H1 (cell line): Measurements from ENCODE around the gene HAS3. TPM values are rescaled to one million over a fixed set of nuclear protein-coding genes. Genes with fewer than 3 reads are reported as not detected.

Experiments used
- CTCF ChIA-PET: fragments of 300-600 bp; sonication (Branson Sonifier 250); formaldehyde crosslinking; loops from one replicate; lab custom pipeline; 2021; ENCODE audit not compliant: partially characterized antibody; lab: Charles Lee
- POLR2A ChIA-PET: fragments of 300-600 bp; sonication (Branson Sonifier 250); formaldehyde crosslinking; loops from one replicate; lab custom pipeline; 2021; ENCODE audit warnings: inconsistent platforms; ENCODE audit not compliant: partially characterized antibody; lab: Charles Lee
- DNase-seq, 2 experiments: peaks; one replicate each; pipeline versions ENCODE4 v3.0.0 to v3.0.0-alpha.2; 2010 to 2022; ENCODE audit warnings: low spot score in 2 of 2, low read depth in 1 of 2, mixed read lengths in 1 of 2
- FAIRE-seq: peaks from 2 replicates; lab custom pipeline; 2011; peaks lifted over from hg19 to GRCh38; lab: Jason Lieb, UNC
- H2AFZ ChIP-seq: 2 replicates; pipeline ENCODE4 v1.8.1; 2012; ENCODE audit warnings: low read length, inconsistent platforms
- H2AK5ac ChIP-seq: 2 replicates; pipeline ENCODE4 v1.6.1; 2013; ENCODE audit warnings: low read depth, low read length
- H2BK120ac ChIP-seq: replicated peaks from 2 replicates; pipeline ENCODE3; 2013; ENCODE audit warnings: low read depth, low read length, inconsistent platforms
- H2BK12ac ChIP-seq: 2 replicates; pipeline ENCODE4 v1.6.1; 2013; ENCODE audit warnings: low read depth, low read length
- H2BK15ac ChIP-seq: 2 replicates; pipeline ENCODE4 v1.6.1; 2013; ENCODE audit warnings: low read length
- H2BK20ac ChIP-seq: 2 replicates; pipeline ENCODE4 v1.6.1; 2013; ENCODE audit warnings: low read length
- H2BK5ac ChIP-seq: 2 replicates; pipeline ENCODE4 v1.6.1; 2013; ENCODE audit warnings: low read depth, low read length
- H3K14ac ChIP-seq: 2 replicates; pipeline ENCODE4 v1.6.1; 2013; ENCODE audit warnings: inconsistent platforms; ENCODE audit not compliant: insufficient read length
- H3K18ac ChIP-seq: 2 replicates; pipeline ENCODE4 v1.6.1; 2013; ENCODE audit warnings: low read length; ENCODE audit errors: extremely low read depth
- H3K23ac ChIP-seq: 2 replicates; pipeline ENCODE4 v1.6.1; 2013; ENCODE audit warnings: inconsistent platforms; ENCODE audit not compliant: insufficient read length
- H3K23me2 ChIP-seq: 2 replicates; pipeline ENCODE4 v1.6.1; 2013; ENCODE audit warnings: low read depth, low read length
- H3K27ac ChIP-seq: 2 replicates; pipeline ENCODE4 v1.6.1; 2011; ENCODE audit warnings: low read depth, low read length, inconsistent platforms
- H3K27me3 ChIP-seq, 4 experiments: replicated peaks in 1 of 4; 1 replicate in 1 of 4; 2 replicates in 3 of 4; pipeline versions ENCODE4 v1.6.1 to v1.8.1; 2011 to 2013; ENCODE audit warnings: low read length in 3 of 4, mild to moderate bottlenecking in 3 of 4, inconsistent platforms in 2 of 4, mixed read lengths in 2 of 4, moderate library complexity in 1 of 4; ENCODE audit not compliant: control insufficient read depth in 3 of 4, insufficient read depth in 3 of 4; ENCODE audit errors: extremely low read depth in 1 of 4
- H3K36me3 ChIP-seq, 4 experiments: 2 replicates each; pipeline versions ENCODE4 v1.6.1 to v1.8.1; 2011 to 2013; ENCODE audit warnings: mild to moderate bottlenecking in 4 of 4, low read length in 3 of 4, moderate library complexity in 2 of 4, control low read depth in 1 of 4, inconsistent platforms in 1 of 4; ENCODE audit not compliant: insufficient read depth in 4 of 4, control insufficient read depth in 2 of 4
- H3K4ac ChIP-seq: replicated peaks from 2 replicates; pipeline ENCODE3; 2013; ENCODE audit warnings: low read length, low read depth, mixed read lengths, inconsistent platforms; ENCODE audit not compliant: insufficient read length
- H3K4me1 ChIP-seq, 4 experiments: replicated peaks in 1 of 4; 1 replicate in 1 of 4; 2 replicates in 3 of 4; pipeline versions ENCODE4 v1.6.1 to v1.8.1; 2011 to 2013; ENCODE audit warnings: low read length in 3 of 4, inconsistent platforms in 2 of 4, mixed read lengths in 1 of 4; ENCODE audit not compliant: insufficient read depth in 4 of 4, control insufficient read depth in 3 of 4
- H3K4me2 ChIP-seq, 2 experiments: 2 replicates each; pipeline versions ENCODE4 v1.6.1 to v1.8.1; 2011 to 2013; ENCODE audit warnings: low read depth in 2 of 2, low read length in 2 of 2, control low read depth in 1 of 2, inconsistent platforms in 1 of 2, mild to moderate bottlenecking in 1 of 2; ENCODE audit not compliant: insufficient read depth in 1 of 2
- H3K4me3 ChIP-seq, 4 experiments: fragments of 200-600, 300-600 bp in 1 of 4; sonication (generic), shearing (Covaris generic), sonication (Bioruptor Twin) in 1 of 4; 2 replicates each; pipeline versions ENCODE4 v1.5.1 to v1.8.1; 2011 to 2016; ENCODE audit warnings: low read length in 4 of 4, low read depth in 3 of 4, control low read depth in 2 of 4, inconsistent platforms in 2 of 4, mild to moderate bottlenecking in 2 of 4, mixed read lengths in 1 of 4, moderate library complexity in 1 of 4; ENCODE audit not compliant: insufficient read depth in 2 of 4; ENCODE audit errors: extremely low read depth in 1 of 4
- H3K56ac ChIP-seq: replicated peaks from 2 replicates; pipeline ENCODE3; 2013; ENCODE audit warnings: low read depth, mild to moderate bottlenecking, mixed read lengths, low read length, inconsistent platforms; ENCODE audit not compliant: insufficient read length
- H3K79me1 ChIP-seq: 2 replicates; pipeline ENCODE4 v1.6.1; 2013; ENCODE audit warnings: low read depth, low read length, control low read depth
- H3K79me2 ChIP-seq, 2 experiments: 2 replicates each; pipeline versions ENCODE4 v1.6.1 to v1.8.1; 2012 to 2013; ENCODE audit warnings: low read length in 2 of 2, mild to moderate bottlenecking in 2 of 2, inconsistent platforms in 1 of 2; ENCODE audit not compliant: insufficient read depth in 2 of 2, control insufficient read depth in 1 of 2
- H3K9ac ChIP-seq, 4 experiments: replicated peaks in 1 of 4; 1 replicate in 1 of 4; 2 replicates in 3 of 4; pipeline versions ENCODE4 v1.6.1 to v1.8.1; 2011 to 2013; ENCODE audit warnings: low read depth in 3 of 4, low read length in 3 of 4, control low read depth in 2 of 4, mild to moderate bottlenecking in 2 of 4, moderate library complexity in 2 of 4, inconsistent platforms in 1 of 4; ENCODE audit errors: extremely low read depth in 1 of 4
- H3K9me3 ChIP-seq, 2 experiments: 2 replicates each; pipeline versions ENCODE4 v1.6.1 to v1.8.1; 2012 to 2013; ENCODE audit warnings: mild to moderate bottlenecking in 2 of 2, moderate library complexity in 2 of 2, control low read depth in 1 of 2, inconsistent platforms in 1 of 2, low read depth in 1 of 2, low read length in 1 of 2, mixed read lengths in 1 of 2; ENCODE audit not compliant: insufficient read depth in 2 of 2
- H4K20me1 ChIP-seq, 2 experiments: replicated peaks in 1 of 2; 2 replicates each; pipeline versions ENCODE3 to v1.8.1; 2011 to 2013; ENCODE audit warnings: inconsistent platforms in 2 of 2, low read length in 2 of 2, mild to moderate bottlenecking in 1 of 2; ENCODE audit not compliant: insufficient read depth in 2 of 2, control insufficient read depth in 1 of 2
- H4K5ac ChIP-seq: 2 replicates; pipeline ENCODE4 v1.6.1; 2013; ENCODE audit warnings: low read length, low read depth, mixed read lengths, inconsistent platforms; ENCODE audit not compliant: insufficient read length
- H4K8ac ChIP-seq: 2 replicates; pipeline ENCODE4 v1.8.0; 2013; ENCODE audit warnings: mild to moderate bottlenecking, moderate library complexity, low read length, inconsistent platforms; ENCODE audit not compliant: insufficient read depth; ENCODE audit errors: extremely low read depth
- H4K91ac ChIP-seq: replicated peaks from 2 replicates; pipeline ENCODE3; 2013; ENCODE audit warnings: low read length, mixed read lengths, inconsistent platforms; ENCODE audit not compliant: insufficient read length
- ASH2L ChIP-seq: fragments of 200-600, 300-600 bp; sonication (generic); IDR thresholded peaks from one replicate; pipeline ENCODE4 v1.7.1; 2017; ENCODE audit warnings: low read length
- GTF2F1 ChIP-seq: IDR thresholded peaks from 2 replicates; pipeline ENCODE4 v1.6.1; 2012; ENCODE audit warnings: low read depth, low read length, improper control_type of control experiment, borderline replicate concordance
- POLR2A ChIP-seq, 2 experiments: IDR thresholded peaks; 1 replicate in 1 of 2; 2 replicates in 1 of 2; pipeline ENCODE4 v1.6.1; 2011; ENCODE audit warnings: low read depth in 2 of 2, low read length in 2 of 2, mild to moderate bottlenecking in 2 of 2; ENCODE audit errors: control extremely low read depth in 1 of 2
- SP2 ChIP-seq: IDR thresholded peaks from 2 replicates; pipeline ENCODE4 v1.6.1; 2012; ENCODE audit warnings: mild to moderate bottlenecking, low read length, inconsistent platforms
- SRF ChIP-seq: IDR thresholded peaks from 2 replicates; pipeline ENCODE4 v1.6.1; 2011; ENCODE audit warnings: mild to moderate bottlenecking, low read depth, low read length, moderate library complexity
- WGBS, 2 experiments: shearing (Covaris generic) in 1 of 2; methylation state at CpG; one replicate each; pipeline versions ENCODE4 v1.1.6 to v1.1.7; 2013 to 2015; ENCODE audit warnings: low lambda C conversion rate in 2 of 2, mixed read lengths in 2 of 2, inconsistent platforms in 1 of 2, low coverage in 1 of 2, missing lambda C conversion rate in 1 of 2; ENCODE audit not compliant: insufficient replicate concordance in 2 of 2, insufficient coverage in 1 of 2, insufficient read length in 1 of 2; ENCODE audit errors: extremely low coverage in 1 of 2, missing lambda C conversion rate in 1 of 2; 5-methylcytosine and 5-hydroxymethylcytosine counted together
- polyA plus RNA-seq, 7 experiments: library from polyadenylated mRNA; depleted of rRNA in 3 of 7; stranded (reverse) in 5 of 7; unstranded in 2 of 7; fragments of >200 nt in 5 of 7; fragments of 200-250 nt in 2 of 7; gene quantifications; 1 replicate in 5 of 7; 2 replicates in 1 of 7; 4 replicates in 1 of 7; pipeline versions ENCODE4 v1.2.1 to v1.2.3, GENCODE V29; 2011 to 2013; ENCODE audit warnings: missing spikeins in 2 of 7, mixed read lengths in 2 of 7
- total RNA-seq: library from RNA; stranded (reverse); fragmentation: NEBNext Ultra II Directional; extraction: Animal tissue kit (Norgen Biotek cat#: 25700); gene quantifications from 2 replicates; pipeline ENCODE4 v1.2.1, GENCODE V29; 2021

The HAS3 gene
- total and polyA plus RNA-seq, 2 of the 8 experiments (the other 6 are each of a cell fraction or from before 2014, with no cell fraction given): 32.1 to 69.6 TPM

DNA sequence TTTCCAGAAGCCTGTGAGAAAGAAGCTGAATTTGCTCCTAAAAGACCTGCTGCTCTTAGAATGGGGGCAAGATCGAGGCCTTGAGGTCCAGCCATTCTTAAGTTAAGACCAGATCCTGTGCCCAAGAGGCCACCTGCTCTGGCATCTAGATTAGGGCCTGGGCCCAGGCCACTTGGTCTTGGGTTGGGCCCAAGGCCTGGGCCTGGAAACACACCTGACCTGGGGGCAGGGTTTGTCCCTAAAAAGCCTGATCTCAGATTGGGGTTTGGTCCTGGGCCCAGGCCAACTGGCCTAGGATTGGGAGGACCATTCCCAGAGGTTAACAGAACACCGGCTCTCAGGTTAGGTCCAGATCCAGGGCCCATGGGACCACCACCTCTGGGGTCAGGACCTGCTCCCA is 14.1 kb downstream of the HAS3 start:
- 92% methylated on average over 2 of the region's 2 CpGs; no CpG with 5 or more reads in 1 of the 2 experiments for WGBS, 2 experiments
- Histone ChIP-seq H3K14ac (no peak overlapping the region), H4K91ac (no peak overlapping the region), H4K20me1 (peaks cover 1 to 5% of the 10 kb centered on the region in 2 experiments), H3K23ac (no peak overlapping the region), H3K4me3 (no peak overlapping the region), H3K4ac (no peak overlapping the region), H3K9ac (no peak overlapping the region), H3K23me2 (no peaks in the 10 kb centered on the region), H3K79me1 (peaks cover 10% of the 10 kb centered on the region; the same call in 1 of the 2 replicates), H3K79me2 (peaks cover 0 to 5% of the 10 kb centered on the region in 2 experiments; a peak in 1 of 4 replicates), H3K18ac (no peak overlapping the region), H2BK20ac (no peak overlapping the region), H3K27ac (no peak overlapping the region), H2BK120ac (no peak overlapping the region), H3K36me3 (peaks cover 26 to 66% (median 48%) of the 10 kb centered on the region in 4 experiments), H2BK15ac (no peak overlapping the region), H3K56ac (no peak overlapping the region), H3K4me2 (no peak overlapping the region), H4K8ac (no peak overlapping the region), H2AFZ (no peak overlapping the region), H4K5ac (no peak overlapping the region), H2BK5ac (no peak overlapping the region), H2AK5ac (no peak overlapping the region), H2BK12ac (no peak overlapping the region)
- FAIRE-seq (no peak), DNase-seq (no peak)
- ChIA-PET CTCF (interaction anchor here (1.0 to 12.3 kb wide), 4 partner anchors 8 to 272 kb away, joined by 3 to 174 read pairs (median 4); no protein-coding TSS in a partner anchor), POLR2A (interaction anchor here (0.6 to 4.1 kb wide), 4 partner anchors 11 to 351 kb away, joined by 3 to 38 read pairs (median 12); partner anchors contain the start of gene HAS3)
- TF ChIP-seq GTF2F1: no peak
- TF ChIP-seq POLR2A (IDR thresholded peaks at IDR 0.05; ENCODE audit: control extremely low read depth in 1 of 2, low read depth in 2 of 2, low read length in 2 of 2): no peak
- TF ChIP-seq ASH2L: no peak
- no peak for TF ChIP-seq SP2
- TF ChIP-seq SRF: no peak
- TF ChIP-seq, all 59 proteins: peak for 0
- Histone ChIP-seq H3K4me1 (no peaks in the 10 kb centered on the region), H3K9me3 (no peaks in the 10 kb centered on the region), H3K27me3 (no peaks in the 10 kb centered on the region)
